GDM1 (cell line): ENCODE measurements around the gene UNC79.
"Not testable (repeated sequence)": the region's sequence is repeated elsewhere in the genome, so short reads cannot be mapped to it uniquely, and the experiment has no call there.

Source experiments
- DNase-seq: peaks from one replicate; lab custom pipeline; 2025; lab: John Stamatoyannopoulos, UW

UNC79 gene

DNA sequence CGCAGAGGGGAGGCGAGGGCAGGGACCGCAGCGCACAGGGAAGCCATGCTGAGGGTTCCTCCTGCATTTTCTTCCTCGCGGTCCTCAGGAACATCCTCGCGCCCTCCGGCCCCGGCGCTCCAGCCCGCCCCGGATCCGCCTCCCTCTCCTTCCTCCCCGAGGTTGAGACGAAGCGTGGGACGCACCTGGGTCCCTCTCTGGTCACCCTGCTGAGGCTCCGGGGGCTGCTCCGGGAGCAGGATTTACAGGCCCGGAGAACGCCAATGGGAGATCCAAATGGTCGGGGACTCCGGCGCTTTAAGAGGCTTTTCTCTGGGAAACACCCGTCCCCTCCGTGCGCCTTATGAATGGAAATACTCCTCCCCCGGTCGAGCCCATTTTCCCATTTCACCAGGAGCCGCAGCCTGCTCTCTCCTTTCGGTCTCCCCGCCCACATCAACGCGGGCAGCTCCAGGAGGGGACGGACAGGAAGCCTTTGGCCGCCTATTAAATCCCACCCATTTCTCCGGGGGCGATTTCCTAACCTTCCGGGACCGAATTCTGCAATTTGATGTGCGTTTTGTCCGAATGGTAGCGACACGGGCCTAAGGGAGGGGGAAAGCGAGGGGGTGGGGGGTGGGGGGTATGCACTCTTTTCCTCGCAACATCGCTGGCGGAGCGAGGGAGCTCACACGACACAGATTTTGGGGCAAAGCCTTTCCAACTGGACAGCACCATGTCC lies at the start of gene UNC79:
TSS of gene UNC79 (plus strand) at position 625 of the 721 bp plus-strand sequence. CDS start at position 716, 91 bp downstream.
- DNase-seq = no peak

DNA sequence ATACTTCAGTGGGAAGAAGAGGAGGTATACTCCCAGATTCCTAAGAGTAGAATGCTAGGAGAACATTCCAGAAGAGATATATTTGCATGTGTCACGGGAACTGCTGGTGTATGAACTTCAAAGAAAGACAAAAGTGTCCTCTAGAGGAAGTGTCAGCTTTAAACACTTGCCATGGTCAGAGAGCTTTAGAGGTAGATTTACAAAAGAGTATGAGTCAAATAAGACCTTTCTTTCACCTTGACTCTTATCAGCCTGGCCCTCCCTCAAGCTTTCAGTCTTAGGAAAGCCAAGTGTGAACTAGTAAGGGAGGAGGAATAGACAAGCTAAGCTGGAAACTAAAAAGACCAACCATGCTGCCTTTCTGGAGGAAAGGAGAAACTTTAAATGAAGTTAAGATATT lies 49.1 kb upstream of the UNC79 start:
- no peak for DNase-seq

DNA sequence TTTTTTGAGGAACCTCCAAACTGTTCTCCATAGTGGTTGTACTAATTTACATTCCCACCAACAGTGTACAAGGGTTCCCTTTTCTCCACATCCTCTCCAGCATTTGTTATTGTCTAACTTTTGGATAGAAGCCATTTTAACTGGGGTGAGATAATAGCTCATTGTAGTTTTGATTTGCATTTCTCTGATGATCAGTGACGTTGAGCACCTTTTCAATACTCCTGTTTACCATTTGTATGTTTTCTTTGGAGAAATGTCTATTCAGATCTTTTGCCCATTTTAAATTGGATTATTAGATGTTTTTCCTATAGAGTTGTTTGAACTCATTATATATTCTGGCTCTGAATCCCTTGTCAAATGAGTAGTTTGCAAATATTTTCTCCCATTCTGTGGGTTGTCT lies 46.5 kb upstream of the UNC79 start:
- DNase-seq = not testable (repeated sequence)

DNA sequence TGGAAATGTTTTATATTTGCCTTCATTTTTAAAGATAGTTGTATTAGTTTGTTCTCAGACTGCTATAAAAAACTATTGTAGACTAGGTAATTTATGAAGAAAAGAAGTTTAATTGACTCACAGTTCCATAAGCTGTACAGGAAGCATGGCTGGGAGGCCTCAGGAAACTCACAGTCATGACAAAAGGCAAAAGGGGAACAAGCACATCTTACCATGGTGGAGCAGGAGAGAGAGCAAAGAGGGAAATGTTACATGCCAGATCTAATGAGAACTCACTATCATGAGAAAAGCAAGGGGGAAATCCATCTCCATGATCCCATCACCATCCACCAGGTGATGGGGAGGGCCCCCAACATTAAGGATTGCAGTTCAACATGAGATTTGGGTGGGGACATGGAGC lies 35.5 kb upstream of the UNC79 start:
- peak; percentile 77 for DNase-seq

DNA sequence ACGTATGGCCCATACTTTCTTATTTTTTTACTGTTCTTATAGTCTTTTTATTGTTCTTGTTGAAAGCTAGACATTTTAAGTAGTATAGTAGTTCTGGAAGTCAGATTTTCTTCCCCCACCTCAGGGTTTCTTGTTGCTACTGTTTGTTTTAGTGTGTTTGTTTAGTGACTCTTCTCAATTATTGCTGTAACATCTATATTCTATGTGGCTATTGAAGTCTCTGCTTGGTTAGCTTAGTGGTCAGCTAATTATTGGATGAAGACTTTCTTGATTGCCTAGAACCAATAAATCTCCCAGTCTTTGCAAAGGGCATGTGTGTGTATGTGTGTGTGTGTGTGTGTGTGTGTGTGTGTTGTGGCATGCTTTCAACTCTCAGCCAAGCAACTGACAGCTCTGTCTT lies 34.3 kb upstream of the UNC79 start:
- DNase-seq = no peak

DNA sequence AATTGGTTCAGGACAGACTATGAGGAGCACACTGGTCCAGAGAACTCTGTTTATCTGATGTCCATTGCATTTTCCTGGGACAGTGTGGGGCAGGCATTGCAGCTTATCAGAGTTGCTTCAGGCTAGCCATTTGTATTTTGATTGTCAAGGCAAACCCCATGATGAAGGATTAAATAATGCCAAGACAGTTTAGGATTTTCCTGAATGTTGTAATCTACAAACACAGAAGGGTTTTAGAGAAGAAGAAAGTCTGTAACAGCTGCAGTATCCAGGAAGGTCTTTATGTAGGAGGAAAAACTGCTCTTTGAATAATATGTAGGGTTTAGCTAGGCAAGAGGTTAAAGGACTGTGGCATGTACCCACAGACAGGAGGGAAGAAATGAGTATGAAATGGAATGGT lies 32.2 kb upstream of the UNC79 start:
- no peak for DNase-seq

DNA sequence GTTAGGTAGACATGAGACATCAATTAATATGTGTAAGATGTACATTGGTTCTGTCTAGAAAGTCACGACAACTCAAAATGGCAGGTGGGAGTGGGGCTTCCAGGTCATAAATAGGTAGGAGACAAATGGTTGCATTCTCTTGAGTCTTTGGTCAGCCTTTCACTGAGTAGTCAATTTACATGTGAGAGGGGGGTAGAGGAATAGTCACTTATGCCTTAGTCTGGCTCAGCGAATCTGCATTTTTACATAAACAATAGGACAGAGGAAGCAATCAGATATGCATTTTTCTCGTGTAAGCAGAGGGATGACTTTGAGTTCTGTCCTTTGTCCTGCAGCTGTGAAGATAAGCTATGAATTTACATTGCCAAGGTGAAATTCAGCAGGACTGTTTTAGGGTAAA lies 27.8 kb upstream of the UNC79 start:
- DNase-seq = no peak

DNA sequence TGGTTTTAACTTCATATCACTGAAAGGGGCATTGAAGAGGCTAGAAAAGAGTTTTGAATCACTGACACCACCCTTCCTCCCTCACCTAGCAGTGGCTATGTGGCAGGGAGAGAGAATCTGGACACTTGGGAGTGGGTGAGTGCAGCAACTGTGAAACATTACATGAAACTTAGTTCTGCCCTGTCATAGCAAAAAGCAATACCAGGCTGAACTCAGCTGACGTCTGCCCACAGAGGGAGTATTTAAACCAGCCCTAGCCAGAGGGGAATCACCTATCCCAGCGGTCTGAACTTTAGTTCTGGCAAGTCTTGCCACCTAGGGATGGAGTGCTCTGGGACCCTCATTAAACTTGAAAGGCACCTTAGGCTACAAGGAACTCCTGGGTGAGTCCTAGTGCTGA lies 20.7 kb upstream of the UNC79 start:
- no peak for DNase-seq

DNA sequence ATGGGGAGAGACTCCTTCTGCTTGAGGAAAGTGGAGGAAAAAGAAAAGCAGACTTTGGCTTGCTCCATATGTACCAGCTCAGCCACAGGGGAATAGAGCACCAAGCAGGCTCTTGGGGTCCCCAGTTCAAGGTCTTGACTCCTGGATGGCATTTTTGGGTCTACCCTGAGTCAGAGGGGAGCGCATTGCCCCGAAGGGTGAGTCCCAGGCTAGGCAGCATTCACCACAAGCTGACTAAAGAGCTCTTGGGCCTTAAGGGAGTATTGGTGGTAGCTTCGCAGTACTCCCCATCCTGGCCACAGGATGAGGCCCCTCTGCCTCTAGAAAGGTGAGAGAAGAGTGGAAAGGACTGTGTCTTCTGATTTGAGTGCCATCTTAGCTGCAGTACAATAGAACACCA lies 19.8 kb upstream of the UNC79 start:
- DNase-seq = no peak

DNA sequence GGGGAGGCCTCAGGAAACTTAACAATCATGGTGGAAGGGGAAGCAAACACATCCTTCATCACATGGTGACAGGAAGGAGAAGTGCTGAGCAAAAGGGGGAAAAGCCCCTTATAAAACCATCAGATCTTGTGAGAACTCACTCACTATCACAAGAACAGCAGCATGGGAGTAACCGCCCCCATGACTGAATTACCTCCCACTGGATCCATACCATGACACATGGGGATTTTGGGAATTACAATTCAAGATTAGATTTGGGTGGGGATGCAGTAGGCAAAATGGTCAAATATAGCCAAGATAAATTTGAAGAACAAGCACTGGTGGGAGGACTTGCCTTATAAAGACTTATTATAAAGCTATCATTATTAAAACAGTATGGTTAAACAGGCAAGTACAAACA lies 5.6 kb upstream of the UNC79 start:
- DNase-seq = not testable (repeated sequence)

DNA sequence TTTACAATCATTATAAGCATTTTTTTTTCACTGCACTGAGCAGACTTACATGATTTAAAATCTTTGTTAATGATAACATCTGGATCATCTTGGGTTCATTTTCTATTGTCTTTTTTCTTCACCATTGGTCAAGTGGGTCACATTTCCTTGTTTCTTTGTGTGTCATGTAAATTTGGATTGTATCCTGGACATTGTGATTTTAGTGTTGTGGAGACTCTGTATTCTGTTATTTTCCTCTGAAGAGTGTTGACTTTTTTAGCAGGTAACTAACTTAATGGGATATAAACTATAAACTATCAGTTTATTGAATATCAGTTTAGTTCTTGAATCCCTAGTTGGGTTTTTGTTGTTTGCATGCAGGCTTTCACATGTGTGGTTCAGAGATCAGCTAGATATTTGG lies 4.0 kb upstream of the UNC79 start:
- DNase-seq = no peak

DNA sequence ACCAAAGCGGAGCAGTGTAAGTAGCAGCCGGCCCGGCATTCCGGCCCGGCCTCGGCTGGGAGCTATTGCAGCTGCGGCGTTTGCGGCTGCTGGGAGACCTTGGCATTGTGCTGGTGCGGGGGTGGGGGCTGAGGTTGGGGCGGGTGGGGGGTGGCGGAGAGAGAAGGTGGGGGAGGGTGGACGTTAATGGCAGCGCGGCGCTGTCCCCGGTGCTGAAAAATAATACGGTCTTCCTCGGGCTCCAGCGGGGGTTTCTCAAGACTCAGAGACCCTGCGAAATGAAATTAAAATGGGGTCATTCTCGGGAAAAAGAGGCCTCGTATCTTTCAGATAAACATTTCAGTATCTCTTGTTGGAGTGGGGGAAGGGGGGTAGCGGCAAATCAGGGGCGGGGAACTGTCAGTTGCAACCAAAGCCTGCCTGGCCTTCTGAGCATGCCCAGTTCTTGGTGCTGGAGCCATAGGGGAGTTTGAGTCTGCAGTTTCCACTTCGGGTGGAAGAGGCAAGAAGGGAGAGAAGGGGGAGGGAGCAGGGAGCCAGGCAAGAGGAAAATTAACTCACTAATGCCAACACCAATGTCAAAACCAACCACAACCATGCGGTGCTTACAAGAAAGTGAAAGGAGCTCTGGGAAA lies 414 bp downstream of the UNC79 start:
- no peak for DNase-seq

DNA sequence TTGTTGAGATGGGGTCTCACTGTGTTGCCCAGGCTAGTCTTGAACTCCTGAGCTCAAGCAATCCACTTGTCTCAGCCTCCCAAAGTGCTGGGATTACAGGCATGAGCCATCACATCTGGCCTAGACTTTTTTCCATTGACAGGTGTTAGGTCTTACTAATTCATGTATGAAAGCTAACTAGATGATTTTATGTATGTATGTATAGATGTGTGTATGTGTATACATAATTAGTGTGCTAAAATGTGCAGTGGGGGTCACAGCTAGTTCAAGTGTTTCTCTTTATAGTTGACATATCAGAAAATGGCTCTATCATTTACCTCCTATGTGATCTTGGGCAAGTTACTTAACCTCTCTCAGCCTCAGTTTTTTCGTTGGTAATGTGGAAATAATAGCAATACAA lies 23.5 kb downstream of the UNC79 start:
- DNase-seq = no peak

DNA sequence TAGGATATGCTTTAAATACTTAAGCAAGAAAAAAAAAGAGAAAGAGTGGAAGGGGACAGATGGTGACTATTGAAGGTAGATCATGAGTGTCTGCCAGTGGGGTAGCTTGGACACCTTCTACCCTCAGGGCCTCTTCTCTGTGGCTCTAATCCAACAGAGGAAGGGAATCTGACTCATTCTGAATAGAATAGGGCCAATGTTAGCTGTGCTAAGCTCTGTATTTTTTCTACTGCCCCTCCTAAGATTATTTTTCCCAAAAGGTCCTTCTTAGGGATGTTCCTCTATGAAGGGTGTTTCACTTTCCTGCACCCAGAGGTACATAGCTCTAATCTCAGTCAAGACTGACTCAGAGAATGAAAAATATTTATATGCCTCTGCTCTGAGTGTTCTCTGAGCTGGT lies 25.6 kb downstream of the UNC79 start:
- no peak for DNase-seq

DNA sequence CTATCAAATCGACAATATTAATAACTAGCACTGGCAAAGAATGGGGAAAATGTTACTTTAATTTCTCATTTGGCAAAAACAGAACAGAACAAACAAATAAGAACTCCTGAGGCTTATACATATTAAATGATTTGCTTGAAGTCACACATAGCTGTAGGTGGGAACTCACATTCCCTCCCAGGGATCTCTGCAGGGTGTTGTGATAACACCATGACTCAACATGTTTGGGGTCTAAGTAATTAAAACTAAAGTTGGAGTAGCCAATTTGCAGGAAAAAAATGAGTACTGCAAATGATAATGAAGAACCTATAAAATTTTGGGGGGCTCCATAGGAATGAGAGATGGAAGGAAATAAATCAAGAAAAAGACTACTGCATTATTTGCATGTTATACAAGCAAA lies 27.5 kb downstream of the UNC79 start:
- no peak for DNase-seq

DNA sequence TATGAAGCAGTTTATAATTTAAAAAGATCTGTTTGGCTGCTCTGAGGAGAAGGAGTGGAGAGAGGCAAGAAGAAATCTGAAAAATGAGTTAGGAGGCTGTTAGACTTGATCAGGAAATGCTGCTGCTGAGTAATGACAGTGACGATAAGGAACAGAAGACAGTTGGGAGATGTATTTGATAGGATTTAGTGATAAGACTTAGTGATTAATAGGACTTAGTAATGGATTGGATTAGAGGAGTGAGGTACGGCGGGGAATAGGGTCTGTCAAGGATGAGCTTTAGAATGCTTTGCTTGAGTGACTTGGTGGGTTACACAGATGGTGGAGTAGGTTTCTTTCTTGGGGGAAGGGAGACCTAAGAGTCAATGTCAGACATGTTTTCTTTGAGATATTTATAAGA lies 31.7 kb downstream of the UNC79 start:
- DNase-seq = no peak

DNA sequence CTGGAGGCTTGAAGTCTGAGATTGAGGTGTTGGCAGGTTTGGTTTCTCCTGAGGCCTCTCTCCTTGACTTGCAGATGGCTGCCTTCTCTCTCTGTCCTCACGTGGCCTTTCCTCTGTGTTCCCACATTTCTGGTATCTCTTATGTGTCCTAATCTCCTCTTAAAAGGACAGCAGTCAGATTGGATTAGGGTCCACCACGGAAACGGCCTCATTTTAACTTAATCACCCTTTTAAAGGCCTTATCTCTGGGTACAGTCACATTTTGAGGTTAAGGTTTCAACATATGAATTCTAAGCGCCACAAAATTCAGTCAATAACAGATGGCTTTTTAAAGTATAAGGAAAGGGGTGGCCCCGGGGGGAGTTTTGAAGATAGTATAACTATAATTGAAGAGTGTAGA lies 33.5 kb downstream of the UNC79 start:
- DNase-seq = no peak

DNA sequence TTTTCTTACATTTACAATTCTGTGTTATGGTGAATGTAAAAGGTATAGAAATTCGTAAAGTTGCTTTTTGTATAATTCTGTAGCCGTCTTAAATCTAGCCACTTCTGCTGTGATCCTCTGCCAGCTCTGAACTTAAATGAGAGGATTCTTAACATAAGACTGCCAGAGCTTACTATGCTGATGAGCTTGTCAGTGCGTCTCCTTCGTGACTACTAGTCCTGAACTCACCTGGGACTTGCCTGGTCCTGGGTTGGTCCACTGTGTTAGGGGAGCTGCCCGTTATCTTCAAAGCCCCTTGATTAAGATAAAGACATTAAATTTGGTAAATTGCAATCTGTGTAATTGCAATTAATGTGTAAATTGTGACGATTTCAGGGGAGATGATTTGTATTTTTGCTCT lies 44.7 kb downstream of the UNC79 start:
- no peak for DNase-seq

DNA sequence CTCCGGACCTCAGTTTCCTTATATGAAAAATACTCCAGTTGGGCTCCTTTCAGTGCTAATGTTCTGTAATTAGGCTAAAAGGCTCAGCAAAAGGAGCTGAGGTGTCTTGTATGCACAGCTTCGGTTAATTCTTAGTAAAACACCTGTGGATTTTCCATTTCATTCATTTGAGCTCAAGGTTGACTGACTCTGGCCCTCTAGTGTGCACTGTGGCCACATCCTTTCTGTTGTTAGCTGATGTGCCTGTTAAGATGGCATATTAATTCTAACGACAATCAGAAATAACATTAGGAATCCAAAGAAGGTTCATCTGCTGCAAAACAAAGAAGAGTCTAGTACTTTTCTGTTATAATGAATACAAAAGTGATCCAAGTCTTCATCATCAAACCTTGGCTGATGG lies 45.6 kb downstream of the UNC79 start:
- DNase-seq = no peak

DNA sequence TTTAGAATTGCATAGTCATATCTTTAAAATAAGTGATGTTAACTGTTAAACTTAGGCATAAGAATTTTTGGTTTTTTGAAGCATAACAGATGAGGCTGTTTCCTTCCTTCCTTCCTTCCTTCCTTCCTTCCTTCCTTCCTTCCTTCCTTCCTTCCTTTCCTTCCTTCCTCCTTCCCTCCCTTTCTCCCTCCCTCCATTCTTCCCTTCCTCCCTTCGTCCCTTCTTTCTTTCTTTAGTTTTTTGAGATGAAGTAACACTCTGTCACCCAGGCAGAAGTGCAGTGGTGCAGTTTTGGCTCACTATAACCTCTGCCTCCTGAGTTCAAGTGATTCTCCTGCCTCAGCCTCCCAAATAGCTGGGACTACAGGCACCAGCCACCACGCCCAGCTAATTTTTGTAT lies 48.3 kb downstream of the UNC79 start:
- not testable (repeated sequence) for DNase-seq

DNA sequence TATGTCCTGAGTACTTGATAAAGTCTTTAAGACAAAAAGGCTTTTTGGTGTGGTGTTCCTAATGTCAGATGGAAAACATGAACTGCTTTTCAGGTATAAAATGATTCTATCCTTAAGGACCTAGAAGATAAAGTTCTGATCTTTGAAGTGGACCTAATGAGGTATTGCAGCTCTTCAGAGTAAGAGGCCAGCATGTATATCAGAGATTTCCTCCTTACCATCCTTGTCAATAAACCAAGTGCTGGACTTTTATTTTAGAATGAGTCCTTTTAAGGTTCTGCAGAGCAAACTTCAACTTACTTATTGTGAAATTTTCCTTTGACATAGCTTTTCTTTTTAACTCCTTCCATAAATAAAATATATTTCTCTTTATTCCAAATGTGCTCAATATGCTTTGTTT lies 50.1 kb downstream of the UNC79 start:
- DNase-seq = no peak

DNA sequence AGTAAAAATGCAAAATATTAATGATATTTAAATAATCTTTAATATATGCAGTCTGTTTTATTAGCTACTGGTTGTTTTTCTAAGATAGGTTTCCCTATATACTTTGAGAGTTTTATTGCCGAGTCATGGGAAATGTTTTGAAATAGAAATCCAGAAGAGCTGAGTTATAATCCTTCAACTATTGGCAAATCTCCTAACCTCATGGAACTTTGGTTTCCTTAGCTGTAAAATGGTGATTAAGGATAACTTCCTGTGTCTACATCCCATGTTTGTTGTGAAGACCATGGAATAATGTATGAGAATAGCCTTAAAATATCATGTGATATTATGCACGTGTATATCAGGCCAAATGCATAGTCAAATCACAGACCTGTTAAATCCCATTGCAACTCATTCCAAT lies 51.0 kb downstream of the UNC79 start:
- DNase-seq = no peak

DNA sequence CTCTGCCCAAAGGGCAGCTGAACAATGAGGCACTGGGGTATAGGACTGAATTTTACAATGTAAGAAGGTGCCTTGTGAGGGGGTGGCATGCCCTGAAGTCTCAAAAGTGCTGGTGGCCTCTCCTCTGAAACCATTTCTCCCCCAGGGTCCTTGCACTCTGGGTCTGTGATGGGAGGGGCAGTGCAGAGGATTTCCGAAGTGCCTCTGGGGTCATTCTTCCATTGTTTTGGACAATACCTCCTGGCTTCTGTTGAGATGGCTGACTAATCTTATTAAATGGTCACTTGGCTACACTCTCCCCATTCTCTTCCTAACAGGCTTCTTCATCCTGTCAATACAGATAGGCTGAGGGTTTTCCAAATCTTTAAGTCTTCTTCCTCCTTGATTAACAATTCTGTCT lies 59.3 kb downstream of the UNC79 start:
- DNase-seq = no peak

DNA sequence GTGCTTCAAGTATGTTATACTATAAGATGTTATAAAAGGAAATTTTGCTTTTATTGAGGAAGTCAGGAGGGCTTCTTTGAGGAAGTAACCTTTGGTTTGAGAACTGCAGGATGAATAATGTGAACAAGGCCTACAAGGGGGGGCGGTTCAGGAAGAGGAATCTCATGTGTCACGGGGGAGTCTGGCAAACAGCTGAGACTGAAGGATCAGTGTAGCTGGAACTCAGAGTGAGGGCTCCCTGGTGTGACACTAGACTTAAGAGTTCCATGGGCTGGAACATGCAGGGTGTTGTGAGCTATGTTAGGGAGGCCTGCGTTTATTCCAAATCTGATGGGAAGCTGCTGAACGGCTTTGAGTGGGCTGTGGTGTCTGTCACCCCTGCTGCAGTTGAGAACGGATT lies 62.3 kb downstream of the UNC79 start:
- DNase-seq = no peak
